K562 (cell line): ENCODE measurements around the gene SCAMP1. TPM values are rescaled to one million over a fixed set of nuclear protein-coding genes. Genes with fewer than 3 reads are reported as not detected.

Experiments used
- BCLAF1 ChIP-seq, 2 experiments: fragments of 450-650 bp in 1 of 2; IDR thresholded peaks; 2 replicates each; pipeline ENCODE4 v1.6.1; 2011 to 2017; ENCODE audit warnings: low read depth in 2 of 2, antibody characterized with exemption in 1 of 2, borderline replicate concordance in 1 of 2, low read length in 1 of 2, mild to moderate bottlenecking in 1 of 2, mixed read lengths in 1 of 2; ENCODE audit not compliant: control insufficient read depth in 1 of 2
- CLOCK ChIP-seq: fragments of 250-450 bp; sonication (Bioruptor Pico); IDR thresholded peaks from 2 replicates; pipeline ENCODE4 v1.4.0; 2020; ENCODE audit warnings: mild to moderate bottlenecking, moderate library complexity, borderline replicate concordance
- COPS2 ChIP-seq: fragments of 450-650 bp; conservative IDR thresholded peaks from 2 replicates; pipeline ENCODE4 v1.6.1; 2016; ENCODE audit warnings: mild to moderate bottlenecking, moderate library complexity
- E4F1 ChIP-seq: fragments of 250-450 bp; sonication (Bioruptor Pico); IDR thresholded peaks from 2 replicates; pipeline ENCODE4 v1.5.0; 2021; ENCODE audit warnings: mild to moderate bottlenecking, borderline replicate concordance
- NFATC3 ChIP-seq: fragments of 450-650 bp; IDR thresholded peaks from 2 replicates; pipeline ENCODE4 v1.6.1; 2017; ENCODE audit warnings: mild to moderate bottlenecking
- PHB ChIP-seq: fragments of 250-450 bp; sonication (Bioruptor Pico); IDR thresholded peaks from 2 replicates; pipeline ENCODE4 v1.5.0; 2021
- RBBP5 ChIP-seq: fragments of 200-600 bp; sonication (generic); IDR thresholded peaks from 2 replicates; pipeline ENCODE4 v1.6.1; 2012; ENCODE audit warnings: borderline replicate concordance, mild to moderate bottlenecking, low read length, control low read depth, inconsistent platforms; ENCODE audit not compliant: insufficient read depth, poor library complexity, severe bottlenecking
- SMAD3 ChIP-seq: fragments of 450-650 bp; formaldehyde crosslinking; conservative IDR thresholded peaks from 2 replicates; pipeline ENCODE4 v1.4.0; 2020; ENCODE audit warnings: mild to moderate bottlenecking
- STAT6 ChIP-seq: sonication (generic); formaldehyde crosslinking; IDR thresholded peaks from 2 replicates; pipeline ENCODE4 v1.8.1; 2023; ENCODE audit warnings: mild to moderate bottlenecking, missing genetic modification reagents
- TEAD2 ChIP-seq: fragments of 450-650 bp; IDR thresholded peaks from 2 replicates; pipeline ENCODE4 v1.6.1; 2016; ENCODE audit warnings: missing genetic modification characterization, control low read depth, missing compliant biosample characterization
- ZBTB43 ChIP-seq: sonication (generic); formaldehyde crosslinking; IDR thresholded peaks from 2 replicates; pipeline ENCODE4 v1.8.0; 2023; ENCODE audit warnings: mild to moderate bottlenecking, missing genetic modification reagents
- ZNF239 ChIP-seq: fragments of 250-450 bp; sonication (Bioruptor Pico); IDR thresholded peaks from 2 replicates; pipeline ENCODE4 v1.4.0; 2020; ENCODE audit warnings: mild to moderate bottlenecking
- ZNF263 ChIP-seq: sonication (generic); formaldehyde crosslinking; IDR thresholded peaks from 2 replicates; pipeline ENCODE4 v1.8.0; 2022; ENCODE audit warnings: mild to moderate bottlenecking, missing genetic modification reagents, borderline replicate concordance
- polyA plus RNA-seq, 8 experiments: library from polyadenylated mRNA; depleted of rRNA in 4 of 8; stranded (reverse) in 5 of 8; unstranded in 3 of 8; fragments of >200 nt; fragmentation: Nextera tagmentation in 2 of 8; fragmentation: Illumina TruSeq in 1 of 8; extraction: Ambion mirVana in 2 of 8; extraction: Trizol in 1 of 8; gene quantifications; 2 replicates each; pipeline versions ENCODE4 v1.2.1 to v1.2.3, GENCODE V29; 2011 to 2014; ENCODE audit warnings: inconsistent platforms in 1 of 8, missing spikeins in 1 of 8
- total RNA-seq, 7 experiments: library from RNA; depleted of rRNA in 6 of 7; stranded (reverse); fragments of >200 nt in 6 of 7; fragmentation: Illumina TruSeq in 2 of 7; extraction: Trizol in 2 of 7; gene quantifications; 2 replicates each; pipeline versions ENCODE4 v1.2.1 to v1.2.3, GENCODE V29; 2011 to 2021; ENCODE audit warnings: low replicate concordance in 1 of 7

The SCAMP1 gene
- total and polyA plus RNA-seq, 9 of the 15 experiments (the other 6 are each of a cell fraction or from before 2014, with no cell fraction given): 5.4 to 23.9 (median 13.8) TPM

GRCh38 chr5:78359831-78360673 lies at the start of gene SCAMP1 (continued):
- no peak for TF ChIP-seq ZBTB43 (CRISPR knock-in tag)
- TF ChIP-seq E4F1 (CRISPR knock-in tag): no peak
- TF ChIP-seq SMAD3: no peak
- no peak for TF ChIP-seq NFATC3
- TF ChIP-seq ZNF263: no peak
- no peak for TF ChIP-seq STAT6 (CRISPR knock-in tag)
- TF ChIP-seq RBBP5: peak; percentile 72
- TF ChIP-seq COPS2: no peak
- TF ChIP-seq BCLAF1 (IDR thresholded peaks at IDR 0.05; ENCODE audit: borderline replicate concordance in 1 of 2, control insufficient read depth in 1 of 2, low read depth in 2 of 2, low read length in 1 of 2): no peak
- TF ChIP-seq PHB (CRISPR knock-in tag): 0 out of 2 replicates have a peak, but pooled peaks have one; percentile 25
- no peak for TF ChIP-seq TEAD2
- TF ChIP-seq CLOCK (CRISPR knock-in tag): no peak
- TF ChIP-seq ZNF239 (CRISPR knock-in tag): no peak
